H1 (cell line): ENCODE measurements around the gene RHCG. TPM values are rescaled to one million over a fixed set of nuclear protein-coding genes. Genes with fewer than 3 reads are reported as not detected.

Source experiments
- CTCF ChIA-PET: fragments of 300-600 bp; sonication (Branson Sonifier 250); formaldehyde crosslinking; loops from one replicate; lab custom pipeline; 2021; ENCODE audit not compliant: partially characterized antibody; lab: Charles Lee
- POLR2A ChIA-PET: fragments of 300-600 bp; sonication (Branson Sonifier 250); formaldehyde crosslinking; loops from one replicate; lab custom pipeline; 2021; ENCODE audit warnings: inconsistent platforms; ENCODE audit not compliant: partially characterized antibody; lab: Charles Lee
- DNase-seq, 2 experiments: peaks; one replicate each; pipeline versions ENCODE4 v3.0.0 to v3.0.0-alpha.2; 2010 to 2022; ENCODE audit warnings: low spot score in 2 of 2, low read depth in 1 of 2, mixed read lengths in 1 of 2
- FAIRE-seq: peaks from 2 replicates; lab custom pipeline; 2011; peaks lifted over from hg19 to GRCh38; lab: Jason Lieb, UNC
- H2AFZ ChIP-seq: 2 replicates; pipeline ENCODE4 v1.8.1; 2012; ENCODE audit warnings: low read length, inconsistent platforms
- H2AK5ac ChIP-seq: 2 replicates; pipeline ENCODE4 v1.6.1; 2013; ENCODE audit warnings: low read depth, low read length
- H2BK120ac ChIP-seq: replicated peaks from 2 replicates; pipeline ENCODE3; 2013; ENCODE audit warnings: low read depth, low read length, inconsistent platforms
- H2BK12ac ChIP-seq: 2 replicates; pipeline ENCODE4 v1.6.1; 2013; ENCODE audit warnings: low read depth, low read length
- H2BK15ac ChIP-seq: 2 replicates; pipeline ENCODE4 v1.6.1; 2013; ENCODE audit warnings: low read length
- H2BK20ac ChIP-seq: 2 replicates; pipeline ENCODE4 v1.6.1; 2013; ENCODE audit warnings: low read length
- H2BK5ac ChIP-seq: 2 replicates; pipeline ENCODE4 v1.6.1; 2013; ENCODE audit warnings: low read depth, low read length
- H3K14ac ChIP-seq: 2 replicates; pipeline ENCODE4 v1.6.1; 2013; ENCODE audit warnings: inconsistent platforms; ENCODE audit not compliant: insufficient read length
- H3K18ac ChIP-seq: 2 replicates; pipeline ENCODE4 v1.6.1; 2013; ENCODE audit warnings: low read length; ENCODE audit errors: extremely low read depth
- H3K23ac ChIP-seq: 2 replicates; pipeline ENCODE4 v1.6.1; 2013; ENCODE audit warnings: inconsistent platforms; ENCODE audit not compliant: insufficient read length
- H3K23me2 ChIP-seq: 2 replicates; pipeline ENCODE4 v1.6.1; 2013; ENCODE audit warnings: low read depth, low read length
- H3K27ac ChIP-seq: 2 replicates; pipeline ENCODE4 v1.6.1; 2011; ENCODE audit warnings: low read depth, low read length, inconsistent platforms
- H3K27me3 ChIP-seq, 4 experiments: replicated peaks in 1 of 4; 1 replicate in 1 of 4; 2 replicates in 3 of 4; pipeline versions ENCODE4 v1.6.1 to v1.8.1; 2011 to 2013; ENCODE audit warnings: low read length in 3 of 4, mild to moderate bottlenecking in 3 of 4, inconsistent platforms in 2 of 4, mixed read lengths in 2 of 4, moderate library complexity in 1 of 4; ENCODE audit not compliant: control insufficient read depth in 3 of 4, insufficient read depth in 3 of 4; ENCODE audit errors: extremely low read depth in 1 of 4
- H3K36me3 ChIP-seq, 4 experiments: 2 replicates each; pipeline versions ENCODE4 v1.6.1 to v1.8.1; 2011 to 2013; ENCODE audit warnings: mild to moderate bottlenecking in 4 of 4, low read length in 3 of 4, moderate library complexity in 2 of 4, control low read depth in 1 of 4, inconsistent platforms in 1 of 4; ENCODE audit not compliant: insufficient read depth in 4 of 4, control insufficient read depth in 2 of 4
- H3K4ac ChIP-seq: replicated peaks from 2 replicates; pipeline ENCODE3; 2013; ENCODE audit warnings: low read length, low read depth, mixed read lengths, inconsistent platforms; ENCODE audit not compliant: insufficient read length
- H3K4me1 ChIP-seq, 4 experiments: replicated peaks in 1 of 4; 1 replicate in 1 of 4; 2 replicates in 3 of 4; pipeline versions ENCODE4 v1.6.1 to v1.8.1; 2011 to 2013; ENCODE audit warnings: low read length in 3 of 4, inconsistent platforms in 2 of 4, mixed read lengths in 1 of 4; ENCODE audit not compliant: insufficient read depth in 4 of 4, control insufficient read depth in 3 of 4
- H3K4me2 ChIP-seq, 2 experiments: 2 replicates each; pipeline versions ENCODE4 v1.6.1 to v1.8.1; 2011 to 2013; ENCODE audit warnings: low read depth in 2 of 2, low read length in 2 of 2, control low read depth in 1 of 2, inconsistent platforms in 1 of 2, mild to moderate bottlenecking in 1 of 2; ENCODE audit not compliant: insufficient read depth in 1 of 2
- H3K4me3 ChIP-seq, 4 experiments: fragments of 200-600, 300-600 bp in 1 of 4; sonication (generic), shearing (Covaris generic), sonication (Bioruptor Twin) in 1 of 4; 2 replicates each; pipeline versions ENCODE4 v1.5.1 to v1.8.1; 2011 to 2016; ENCODE audit warnings: low read length in 4 of 4, low read depth in 3 of 4, control low read depth in 2 of 4, inconsistent platforms in 2 of 4, mild to moderate bottlenecking in 2 of 4, mixed read lengths in 1 of 4, moderate library complexity in 1 of 4; ENCODE audit not compliant: insufficient read depth in 2 of 4; ENCODE audit errors: extremely low read depth in 1 of 4
- H3K56ac ChIP-seq: replicated peaks from 2 replicates; pipeline ENCODE3; 2013; ENCODE audit warnings: low read depth, mild to moderate bottlenecking, mixed read lengths, low read length, inconsistent platforms; ENCODE audit not compliant: insufficient read length
- H3K79me1 ChIP-seq: 2 replicates; pipeline ENCODE4 v1.6.1; 2013; ENCODE audit warnings: low read depth, low read length, control low read depth
- H3K79me2 ChIP-seq, 2 experiments: 2 replicates each; pipeline versions ENCODE4 v1.6.1 to v1.8.1; 2012 to 2013; ENCODE audit warnings: low read length in 2 of 2, mild to moderate bottlenecking in 2 of 2, inconsistent platforms in 1 of 2; ENCODE audit not compliant: insufficient read depth in 2 of 2, control insufficient read depth in 1 of 2
- H3K9ac ChIP-seq, 4 experiments: replicated peaks in 1 of 4; 1 replicate in 1 of 4; 2 replicates in 3 of 4; pipeline versions ENCODE4 v1.6.1 to v1.8.1; 2011 to 2013; ENCODE audit warnings: low read depth in 3 of 4, low read length in 3 of 4, control low read depth in 2 of 4, mild to moderate bottlenecking in 2 of 4, moderate library complexity in 2 of 4, inconsistent platforms in 1 of 4; ENCODE audit errors: extremely low read depth in 1 of 4
- H3K9me3 ChIP-seq, 2 experiments: 2 replicates each; pipeline versions ENCODE4 v1.6.1 to v1.8.1; 2012 to 2013; ENCODE audit warnings: mild to moderate bottlenecking in 2 of 2, moderate library complexity in 2 of 2, control low read depth in 1 of 2, inconsistent platforms in 1 of 2, low read depth in 1 of 2, low read length in 1 of 2, mixed read lengths in 1 of 2; ENCODE audit not compliant: insufficient read depth in 2 of 2
- H4K20me1 ChIP-seq, 2 experiments: replicated peaks in 1 of 2; 2 replicates each; pipeline versions ENCODE3 to v1.8.1; 2011 to 2013; ENCODE audit warnings: inconsistent platforms in 2 of 2, low read length in 2 of 2, mild to moderate bottlenecking in 1 of 2; ENCODE audit not compliant: insufficient read depth in 2 of 2, control insufficient read depth in 1 of 2
- H4K5ac ChIP-seq: 2 replicates; pipeline ENCODE4 v1.6.1; 2013; ENCODE audit warnings: low read length, low read depth, mixed read lengths, inconsistent platforms; ENCODE audit not compliant: insufficient read length
- H4K8ac ChIP-seq: 2 replicates; pipeline ENCODE4 v1.8.0; 2013; ENCODE audit warnings: mild to moderate bottlenecking, moderate library complexity, low read length, inconsistent platforms; ENCODE audit not compliant: insufficient read depth; ENCODE audit errors: extremely low read depth
- H4K91ac ChIP-seq: replicated peaks from 2 replicates; pipeline ENCODE3; 2013; ENCODE audit warnings: low read length, mixed read lengths, inconsistent platforms; ENCODE audit not compliant: insufficient read length
- ASH2L ChIP-seq: fragments of 200-600, 300-600 bp; sonication (generic); IDR thresholded peaks from one replicate; pipeline ENCODE4 v1.7.1; 2017; ENCODE audit warnings: low read length
- CBX8 ChIP-seq: fragments of 300-800, 300-1000 bp; sonication (generic); IDR thresholded peaks from 2 replicates; pipeline ENCODE4 v1.7.1; 2016; ENCODE audit warnings: low read depth, low read length, borderline replicate concordance
- CHD1 ChIP-seq: IDR thresholded peaks from 2 replicates; pipeline ENCODE4 v1.6.1; 2012; ENCODE audit warnings: low read depth, low read length, improper control_type of control experiment
- CTBP2 ChIP-seq: IDR thresholded peaks from 2 replicates; pipeline ENCODE4 v1.7.0; 2011; ENCODE audit warnings: borderline replicate concordance, mild to moderate bottlenecking, moderate library complexity, mixed read lengths, low read length; ENCODE audit not compliant: insufficient read depth, insufficient read length
- HDAC2 ChIP-seq, 2 experiments: fragments of 300-600 bp in 1 of 2; sonication (generic) in 1 of 2; IDR thresholded peaks; 2 replicates each; pipeline ENCODE4 v1.6.1; 2011 to 2012; ENCODE audit warnings: low read depth in 2 of 2, low read length in 2 of 2, mild to moderate bottlenecking in 2 of 2, moderate library complexity in 2 of 2, borderline replicate concordance in 1 of 2, inconsistent platforms in 1 of 2
- HDAC6 ChIP-seq: IDR thresholded peaks from one replicate; pipeline ENCODE4 v1.7.1; 2012; ENCODE audit warnings: low read depth, mild to moderate bottlenecking, inconsistent platforms, low read length, moderate library complexity
- TAF1 ChIP-seq: IDR thresholded peaks from 2 replicates; pipeline ENCODE4 v1.6.1; 2011; ENCODE audit warnings: mild to moderate bottlenecking, low read depth, low read length
- WGBS, 2 experiments: shearing (Covaris generic) in 1 of 2; methylation state at CpG; one replicate each; pipeline versions ENCODE4 v1.1.6 to v1.1.7; 2013 to 2015; ENCODE audit warnings: low lambda C conversion rate in 2 of 2, mixed read lengths in 2 of 2, inconsistent platforms in 1 of 2, low coverage in 1 of 2, missing lambda C conversion rate in 1 of 2; ENCODE audit not compliant: insufficient replicate concordance in 2 of 2, insufficient coverage in 1 of 2, insufficient read length in 1 of 2; ENCODE audit errors: extremely low coverage in 1 of 2, missing lambda C conversion rate in 1 of 2; 5-methylcytosine and 5-hydroxymethylcytosine counted together
- polyA plus RNA-seq, 7 experiments: library from polyadenylated mRNA; depleted of rRNA in 3 of 7; stranded (reverse) in 5 of 7; unstranded in 2 of 7; fragments of >200 nt in 5 of 7; fragments of 200-250 nt in 2 of 7; gene quantifications; 1 replicate in 5 of 7; 2 replicates in 1 of 7; 4 replicates in 1 of 7; pipeline versions ENCODE4 v1.2.1 to v1.2.3, GENCODE V29; 2011 to 2013; ENCODE audit warnings: missing spikeins in 2 of 7, mixed read lengths in 2 of 7
- total RNA-seq: library from RNA; stranded (reverse); fragmentation: NEBNext Ultra II Directional; extraction: Animal tissue kit (Norgen Biotek cat#: 25700); gene quantifications from 2 replicates; pipeline ENCODE4 v1.2.1, GENCODE V29; 2021

The RHCG gene
- total and polyA plus RNA-seq, 2 of the 8 experiments (the other 6 are each of a cell fraction or from before 2014, with no cell fraction given), result 0.68 TPM; not detected in 1

- CTCF ChIA-PET, result interaction anchor here (0.8 to 6.6 kb wide), 15 partner anchors 9 to 108 kb away, joined by 3 to 82 read pairs (median 7); no protein-coding TSS in a partner anchor
- 87% methylated on average over 3 of the region's 8 CpGs; no CpG with 5 or more reads in 1 of the 2 experiments for WGBS, 2 experiments
- H3K27ac ChIP-seq, result no peak overlapping the region
Measured at GRCh38 chr15:89435362-89435761, 61.0 kb downstream of the RHCG start.

More at GRCh38 chr15:89435362-89435761, 61.0 kb downstream of the RHCG start:
- Histone ChIP-seq H3K9me3 (no peaks in the 10 kb centered on the region), H3K4me1 (peaks cover 0 to 12% (median 3%) of the 10 kb centered on the region in 4 experiments; a peak in 3 of 7 replicates), H3K27me3 (peaks cover 0 to 7% (median 1%) of the 10 kb centered on the region in 4 experiments; a peak in 4 of 7 replicates), H2BK12ac (no peak overlapping the region), H2AK5ac (no peak overlapping the region), H3K36me3 (no peaks in the 10 kb centered on the region), H3K79me1 (no peaks in the 10 kb centered on the region), H4K91ac (no peak overlapping the region), H3K23me2 (peaks cover 2% of the 10 kb centered on the region; the same call in 1 of the 2 replicates), H3K4ac (no peak overlapping the region), H2BK15ac (no peak overlapping the region), H2BK120ac (no peak overlapping the region), H3K23ac (no peak overlapping the region), H3K4me3 (no peak overlapping the region), H4K20me1 (no peaks in the 10 kb centered on the region), H4K5ac (no peak overlapping the region), H3K18ac (no peak overlapping the region), H2BK20ac (no peak overlapping the region), H3K56ac (no peak overlapping the region), H3K9ac (no peak overlapping the region), H2BK5ac (no peak overlapping the region), H4K8ac (no peak overlapping the region), H3K79me2 (no peaks in the 10 kb centered on the region), H2AFZ (no peak overlapping the region), H3K14ac (no peak overlapping the region), H3K4me2 (no peak overlapping the region)
- FAIRE-seq (no peak), DNase-seq (no peak)
- TF ChIP-seq HDAC6 (no peak), ASH2L (no peak), CHD1 (no peak), TAF1 (no peak), HDAC2 (IDR thresholded peaks at IDR 0.05; ENCODE audit: borderline replicate concordance in 1 of 2, low read depth in 2 of 2, low read length in 2 of 2) (no peak), CBX8 (no peak), CTBP2 (no peak)
- POLR2A ChIA-PET, result interaction anchor here (1.0 to 1.3 kb wide), 2 partner anchors 10 to 18 kb away, joined by 3 to 5 read pairs; no protein-coding TSS in a partner anchor
